ENCODE data around the gene MADCAM1.

Gene MADCAM1

DNA sequence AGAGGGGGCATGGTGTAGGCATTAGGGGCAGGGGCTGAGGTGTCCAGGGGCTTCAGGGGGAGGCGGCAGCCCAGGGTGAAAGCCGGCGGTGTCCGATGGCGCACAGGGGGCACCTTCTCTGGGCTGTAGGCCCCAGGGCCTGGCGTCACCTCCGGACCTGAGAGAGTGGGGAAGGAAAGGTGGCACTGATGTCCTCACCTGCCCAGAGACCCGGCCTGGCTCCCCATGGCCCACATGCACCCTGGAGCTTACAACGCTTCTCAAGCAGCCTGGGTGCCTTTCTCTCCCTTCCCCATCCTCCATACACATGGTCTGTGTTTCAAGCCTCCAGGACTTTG lies 32.1 kb upstream of the MADCAM1 start:
- no peak overlapping the region for H2AFZ ChIP-seq (ENCODE audit: low read length)
- no peaks in the 10 kb centered on the region for H3K36me3 ChIP-seq (replicated peaks; ENCODE audit: insufficient read depth, low read length)
- no peak overlapping the region for H3K4me3 ChIP-seq (ENCODE audit: low read length)
- no peak overlapping the region for H3K27ac ChIP-seq (ENCODE audit: low read length)
- H4K20me1 ChIP-seq (ENCODE audit: insufficient read depth, low read length): no peaks in the 10 kb centered on the region
- peaks cover 25% of the 10 kb centered on the region for H3K27me3 ChIP-seq (replicated peaks; ENCODE audit: insufficient read depth, low read length)
- TF ChIP-seq, protein P1, sequence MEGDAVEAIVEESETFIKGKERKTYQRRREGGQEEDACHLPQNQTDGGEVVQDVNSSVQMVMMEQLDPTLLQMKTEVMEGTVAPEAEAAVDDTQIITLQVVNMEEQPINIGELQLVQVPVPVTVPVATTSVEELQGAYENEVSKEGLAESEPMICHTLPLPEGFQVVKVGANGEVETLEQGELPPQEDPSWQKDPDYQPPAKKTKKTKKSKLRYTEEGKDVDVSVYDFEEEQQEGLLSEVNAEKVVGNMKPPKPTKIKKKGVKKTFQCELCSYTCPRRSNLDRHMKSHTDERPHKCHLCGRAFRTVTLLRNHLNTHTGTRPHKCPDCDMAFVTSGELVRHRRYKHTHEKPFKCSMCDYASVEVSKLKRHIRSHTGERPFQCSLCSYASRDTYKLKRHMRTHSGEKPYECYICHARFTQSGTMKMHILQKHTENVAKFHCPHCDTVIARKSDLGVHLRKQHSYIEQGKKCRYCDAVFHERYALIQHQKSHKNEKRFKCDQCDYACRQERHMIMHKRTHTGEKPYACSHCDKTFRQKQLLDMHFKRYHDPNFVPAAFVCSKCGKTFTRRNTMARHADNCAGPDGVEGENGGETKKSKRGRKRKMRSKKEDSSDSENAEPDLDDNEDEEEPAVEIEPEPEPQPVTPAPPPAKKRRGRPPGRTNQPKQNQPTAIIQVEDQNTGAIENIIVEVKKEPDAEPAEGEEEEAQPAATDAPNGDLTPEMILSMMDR (IDR thresholded peaks at IDR 0.05; ENCODE audit: low read length): no peak
- no peak for TF ChIP-seq EZH2phosphoT487 (IDR thresholded peaks at IDR 0.05; ENCODE audit: low read length)
- no peak for TF ChIP-seq EZH2 (optimal IDR thresholded peaks at IDR 0.05; ENCODE audit: low read depth, low read length)
- H3K9ac ChIP-seq (ENCODE audit: low read length): no peak overlapping the region
- no peak for DNase-seq
- no peaks in the 10 kb centered on the region for H3K9me3 ChIP-seq (replicated peaks; ENCODE audit: insufficient read depth, low read length)
- H3K4me2 ChIP-seq (ENCODE audit: low read depth, low read length): no peak overlapping the region
- H3K79me2 ChIP-seq (ENCODE audit: low read length): no peaks in the 10 kb centered on the region
- H3F3A ChIP-seq (ENCODE audit: insufficient read depth, low read length): no peaks in the 10 kb centered on the region
- H3K9me2 ChIP-seq (replicated peaks; ENCODE audit: insufficient read depth, low read length): no peaks in the 10 kb centered on the region
- no peaks in the 10 kb centered on the region for H3K4me1 ChIP-seq (ENCODE audit: low read length)

DNA sequence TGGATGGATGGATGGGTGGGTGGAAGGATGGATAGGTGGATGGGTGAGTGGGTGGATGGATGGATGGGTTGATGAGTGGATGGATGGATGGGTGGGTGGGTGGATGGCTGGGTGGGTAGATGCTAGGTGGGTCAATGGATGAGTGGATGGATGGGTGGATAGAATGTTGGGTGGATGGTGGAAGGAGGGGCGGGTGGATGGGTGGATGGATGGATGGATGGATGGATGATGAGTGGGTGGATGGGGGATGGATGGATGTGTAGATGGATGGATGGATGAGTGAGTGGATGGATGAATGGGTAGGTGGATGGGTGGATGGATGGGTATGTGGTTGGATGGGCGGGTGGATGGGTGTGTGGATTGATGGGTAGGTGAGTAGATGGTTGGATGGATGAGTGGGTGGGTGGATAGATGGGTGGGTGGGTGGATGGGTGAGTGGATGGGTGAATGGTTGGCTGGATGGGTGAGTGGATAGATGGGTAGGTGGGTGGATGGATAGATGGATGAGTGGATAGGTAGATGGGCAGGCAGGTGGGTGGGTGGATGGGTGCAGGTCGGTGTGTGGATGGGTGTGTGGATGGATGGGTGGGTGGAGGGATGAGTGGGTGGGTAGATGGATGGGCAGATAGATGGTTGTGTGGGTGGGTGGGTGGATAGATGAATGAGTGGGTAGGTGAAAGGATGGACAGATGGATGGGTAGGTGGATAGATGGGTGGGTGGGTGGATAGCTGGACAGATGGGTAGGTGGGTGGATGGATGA lies 31.1 kb upstream of the MADCAM1 start:
- Histone ChIP-seq H3K27ac (ENCODE audit: low read length) (no peak overlapping the region), H3K9ac (ENCODE audit: low read length) (no peak overlapping the region), H3K4me2 (ENCODE audit: low read depth, low read length) (no peak overlapping the region), H3K4me3 (ENCODE audit: low read length) (no peak overlapping the region), H3K79me2 (ENCODE audit: low read length) (no peaks in the 10 kb centered on the region), H2AFZ (ENCODE audit: low read length) (no peak overlapping the region), H3K4me1 (ENCODE audit: low read length) (no peaks in the 10 kb centered on the region), H3K9me3 (replicated peaks; ENCODE audit: insufficient read depth, low read length) (no peaks in the 10 kb centered on the region), H3K9me2 (replicated peaks; ENCODE audit: insufficient read depth, low read length) (no peaks in the 10 kb centered on the region), H3K27me3 (replicated peaks; ENCODE audit: insufficient read depth, low read length) (peaks cover 30% of the 10 kb centered on the region), H4K20me1 (ENCODE audit: insufficient read depth, low read length) (no peaks in the 10 kb centered on the region), H3F3A (ENCODE audit: insufficient read depth, low read length) (no peaks in the 10 kb centered on the region), H3K36me3 (replicated peaks; ENCODE audit: insufficient read depth, low read length) (no peaks in the 10 kb centered on the region)
- no peak for DNase-seq
- TF ChIP-seq, protein P1 (IDR thresholded peaks at IDR 0.05; ENCODE audit: low read length): no peak
- no peak for TF ChIP-seq EZH2phosphoT487 (IDR thresholded peaks at IDR 0.05; ENCODE audit: low read length)
- TF ChIP-seq EZH2 (optimal IDR thresholded peaks at IDR 0.05; ENCODE audit: low read depth, low read length): no peak

DNA sequence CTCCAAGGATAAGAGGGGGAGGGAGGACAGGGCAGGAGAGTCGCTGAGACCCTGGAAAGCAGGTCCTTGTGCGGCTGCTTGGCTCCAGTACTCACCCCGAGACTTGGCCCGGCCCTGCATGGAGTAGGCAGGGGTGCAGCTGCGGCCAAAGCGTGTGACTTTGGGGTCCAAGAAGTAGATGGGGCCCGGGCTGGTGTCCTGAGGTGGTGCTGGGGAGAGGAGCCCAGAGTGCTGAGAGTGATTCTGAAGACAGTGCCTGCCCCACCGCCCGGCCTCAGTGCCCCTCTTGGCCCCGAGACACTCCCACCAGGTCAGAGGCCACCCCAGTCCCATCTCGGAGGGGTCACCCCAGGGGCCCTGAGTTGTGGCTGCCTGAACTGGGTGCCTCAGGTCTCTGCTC lies 28.7 kb upstream of the MADCAM1 start:
- no peaks in the 10 kb centered on the region for H3K79me2 ChIP-seq (ENCODE audit: low read length)
- peaks cover 42% of the 10 kb centered on the region for H3K27me3 ChIP-seq (replicated peaks; ENCODE audit: insufficient read depth, low read length)
- DNase-seq: no peak
- no peak overlapping the region for H3K4me2 ChIP-seq (ENCODE audit: low read depth, low read length)
- no peaks in the 10 kb centered on the region for H3K4me1 ChIP-seq (ENCODE audit: low read length)
- H3F3A ChIP-seq (ENCODE audit: insufficient read depth, low read length): no peaks in the 10 kb centered on the region
- no peaks in the 10 kb centered on the region for H3K9me3 ChIP-seq (replicated peaks; ENCODE audit: insufficient read depth, low read length)
- no peaks in the 10 kb centered on the region for H3K9me2 ChIP-seq (replicated peaks; ENCODE audit: insufficient read depth, low read length)
- H3K36me3 ChIP-seq (replicated peaks; ENCODE audit: insufficient read depth, low read length): no peaks in the 10 kb centered on the region
- TF ChIP-seq, protein P1 (IDR thresholded peaks at IDR 0.05; ENCODE audit: low read length): no peak
- TF ChIP-seq EZH2 (optimal IDR thresholded peaks at IDR 0.05; ENCODE audit: low read depth, low read length) (no peak), EZH2phosphoT487 (IDR thresholded peaks at IDR 0.05; ENCODE audit: low read length) (no peak)
- H3K9ac ChIP-seq (ENCODE audit: low read length): no peak overlapping the region
- no peak overlapping the region for H3K27ac ChIP-seq (ENCODE audit: low read length)
- no peaks in the 10 kb centered on the region for H4K20me1 ChIP-seq (ENCODE audit: insufficient read depth, low read length)
- no peak overlapping the region for H3K4me3 ChIP-seq (ENCODE audit: low read length)
- no peak overlapping the region for H2AFZ ChIP-seq (ENCODE audit: low read length)
